ENCODE data around the gene CACNA2D3.

GRCh38 chr3:54861248-54862067 is 739.1 kb downstream of the CACNA2D3 start:
- TF ChIP-seq CTCF (IDR thresholded peaks at IDR 0.05; ENCODE audit: poor library complexity) = no peak
- TF ChIP-seq EZH2 (IDR thresholded peaks at IDR 0.05; ENCODE audit: borderline replicate concordance) = no peak
- TF ChIP-seq EZH2phosphoT487 (IDR thresholded peaks at IDR 0.05; ENCODE audit: low read depth, severe bottlenecking, unreplicated experiment) = no peak

Data from hepatocyte (in vitro differentiated cells).